Caco-2 (cell line): ENCODE data around the gene MICAL3. TPM values are rescaled to one million over a fixed set of nuclear protein-coding genes. Genes with fewer than 3 reads are reported as not detected.

Experiments used
- BruUV-seq: library from RNA; stranded (reverse); fragments of 400-500 nt; replicated peaks from 2 replicates; lab custom pipeline; 2021; lab: Mats Ljungman, UMichigan
- CTCF ChIA-PET: fragments of 300-600 bp; sonication (Branson Sonifier 250); formaldehyde crosslinking; loops from one replicate; lab custom pipeline; 2022; ENCODE audit warnings: antibody characterized with exemption; lab: Charles Lee
- POLR2A ChIA-PET: fragments of 300-600 bp; sonication (Branson Sonifier 250); formaldehyde crosslinking; loops from one replicate; lab custom pipeline; 2022; ENCODE audit warnings: antibody characterized with exemption; lab: Charles Lee
- DNase-seq, 2 experiments: peaks; one replicate each; pipeline versions ENCODE4 v3.0.0 to v3.0.0-alpha.2; 2020 to 2022
- H3K27me3 ChIP-seq: replicated peaks from 2 replicates; pipeline ENCODE4 v1.6.0; 2011; ENCODE audit warnings: low read length; ENCODE audit not compliant: control insufficient read depth, insufficient read depth
- H3K36me3 ChIP-seq: 2 replicates; pipeline ENCODE4 v1.5.1; 2011; ENCODE audit warnings: low read length; ENCODE audit not compliant: control insufficient read depth, insufficient read depth
- H3K4me1 ChIP-seq: fragments of 250-450 bp; sonication (Bioruptor Pico); 2 replicates; pipeline ENCODE4 v1.5.1; 2020; ENCODE audit warnings: mild to moderate bottlenecking
- H3K4me3 ChIP-seq: 2 replicates; pipeline ENCODE4 v1.5.1; 2011; ENCODE audit warnings: low read depth, mild to moderate bottlenecking, control low read depth, low read length
- H3K9me3 ChIP-seq: fragments of 250-450 bp; sonication (Bioruptor Pico); 2 replicates; pipeline ENCODE4 v1.5.1; 2020; ENCODE audit warnings: mild to moderate bottlenecking, moderate library complexity
- H3K27ac Mint-ChIP-seq: one replicate; pipeline ENCODE4 v1.8.0; 2022; ENCODE audit warnings: mixed read lengths; ENCODE audit not compliant: unreplicated experiment
- H3K27me3 Mint-ChIP-seq: one replicate; pipeline ENCODE4 v1.8.0; 2022; ENCODE audit warnings: mixed read lengths; ENCODE audit not compliant: insufficient read depth, unreplicated experiment
- H3K36me3 Mint-ChIP-seq: one replicate; pipeline ENCODE4 v1.8.0; 2022; ENCODE audit warnings: mild to moderate bottlenecking, mixed read lengths; ENCODE audit not compliant: insufficient read depth, unreplicated experiment
- H3K4me1 Mint-ChIP-seq: one replicate; pipeline ENCODE4 v1.8.0; 2022; ENCODE audit warnings: low read depth, mixed read lengths; ENCODE audit not compliant: unreplicated experiment
- H3K4me3 Mint-ChIP-seq: one replicate; pipeline ENCODE4 v1.8.0; 2022; ENCODE audit warnings: mild to moderate bottlenecking, moderate library complexity, mixed read lengths; ENCODE audit not compliant: unreplicated experiment
- H3K9me3 Mint-ChIP-seq: one replicate; pipeline ENCODE4 v1.8.0; 2022; ENCODE audit warnings: mixed read lengths; ENCODE audit not compliant: unreplicated experiment
- intact Hi-C: fragments of 100-400 bp; cut with micrococcal nuclease; formaldehyde crosslinking; loops from one replicate; pipeline ENCODE4 v1.10.0; 2022; ENCODE audit not compliant: unreplicated experiment
- total RNA-seq: library from RNA; stranded (reverse); gene quantifications from 2 replicates; pipeline ENCODE4 v1.2.3, GENCODE V29; 2022
- TF ChIP-seq, protein P1 (sequence below), 2 experiments: fragments of 200-600 bp in 1 of 2; IDR thresholded peaks; 1 replicate in 1 of 2; 2 replicates in 1 of 2; pipeline versions ENCODE4 v1.5.1 to v1.8.0; 2011 to 2022; ENCODE audit warnings: antibody characterized with exemption in 1 of 2, control low read depth in 1 of 2, inconsistent platforms in 1 of 2, low read depth in 1 of 2, low read length in 1 of 2, mild to moderate bottlenecking in 1 of 2, moderate library complexity in 1 of 2; ENCODE audit not compliant: insufficient read depth in 1 of 2, severe bottlenecking in 1 of 2, unreplicated experiment in 1 of 2

Gene MICAL3
- total RNA-seq, 1 experiment from 2014 or later = 65.6 TPM

DNA sequence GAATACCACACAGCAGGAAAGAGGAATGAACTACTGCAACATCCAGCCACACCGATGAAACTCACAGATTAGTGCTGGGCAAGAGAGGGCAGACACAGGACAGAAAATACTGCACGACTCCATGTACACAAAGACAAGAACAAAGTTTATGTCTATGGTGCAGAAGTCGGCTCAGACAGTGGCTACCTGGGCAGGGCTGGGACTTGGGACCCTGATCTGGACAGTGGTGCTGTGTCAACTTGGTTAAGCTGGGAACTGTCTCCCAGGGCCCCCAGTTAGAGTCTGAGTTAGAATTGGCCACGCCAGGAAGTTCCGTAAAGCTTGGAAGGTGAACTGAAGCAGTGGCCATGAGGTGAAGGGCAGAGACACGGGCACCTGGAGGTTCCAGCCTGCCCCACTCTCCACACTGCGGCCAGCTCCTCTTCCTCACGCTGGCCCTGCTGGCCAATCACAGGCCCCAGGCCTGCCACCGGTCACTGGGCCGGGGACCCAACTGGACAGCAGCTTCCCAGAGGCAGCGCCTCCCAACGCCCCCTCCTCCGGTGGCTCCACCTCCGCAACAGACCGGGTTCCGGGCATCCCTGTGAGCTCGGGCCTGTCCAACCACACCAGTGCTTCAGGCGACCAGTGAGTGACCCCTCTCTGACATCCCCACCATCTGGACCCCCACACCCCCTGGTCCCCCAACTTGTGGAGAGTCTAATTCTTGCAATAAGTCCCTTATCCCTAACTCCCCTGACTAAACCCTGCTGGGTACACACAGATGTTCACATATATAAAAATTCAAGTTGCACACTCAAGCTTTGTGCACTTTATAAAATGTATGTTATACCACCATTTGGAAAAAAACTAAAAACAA, 93.7 kb downstream of the MICAL3 start:
- no peaks in the 10 kb centered on the region for H3K4me1 ChIP-seq
- no peak overlapping the region for H3K4me3 ChIP-seq
- DNase-seq = no peak
- no TSS peak for BruUV-seq
- intact Hi-C loops = no loop called here
- CTCF ChIA-PET = interaction anchor here (1.0 kb wide), 1 partner anchor 11 kb away, joined by 3 read pairs; no protein-coding TSS in a partner anchor
- no peaks in the 10 kb centered on the region for H3K27me3 ChIP-seq
- H3K27ac Mint-ChIP-seq = no peak overlapping the region
- TF ChIP-seq, protein P1, sequence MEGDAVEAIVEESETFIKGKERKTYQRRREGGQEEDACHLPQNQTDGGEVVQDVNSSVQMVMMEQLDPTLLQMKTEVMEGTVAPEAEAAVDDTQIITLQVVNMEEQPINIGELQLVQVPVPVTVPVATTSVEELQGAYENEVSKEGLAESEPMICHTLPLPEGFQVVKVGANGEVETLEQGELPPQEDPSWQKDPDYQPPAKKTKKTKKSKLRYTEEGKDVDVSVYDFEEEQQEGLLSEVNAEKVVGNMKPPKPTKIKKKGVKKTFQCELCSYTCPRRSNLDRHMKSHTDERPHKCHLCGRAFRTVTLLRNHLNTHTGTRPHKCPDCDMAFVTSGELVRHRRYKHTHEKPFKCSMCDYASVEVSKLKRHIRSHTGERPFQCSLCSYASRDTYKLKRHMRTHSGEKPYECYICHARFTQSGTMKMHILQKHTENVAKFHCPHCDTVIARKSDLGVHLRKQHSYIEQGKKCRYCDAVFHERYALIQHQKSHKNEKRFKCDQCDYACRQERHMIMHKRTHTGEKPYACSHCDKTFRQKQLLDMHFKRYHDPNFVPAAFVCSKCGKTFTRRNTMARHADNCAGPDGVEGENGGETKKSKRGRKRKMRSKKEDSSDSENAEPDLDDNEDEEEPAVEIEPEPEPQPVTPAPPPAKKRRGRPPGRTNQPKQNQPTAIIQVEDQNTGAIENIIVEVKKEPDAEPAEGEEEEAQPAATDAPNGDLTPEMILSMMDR (IDR thresholded peaks at IDR 0.05; ENCODE audit: insufficient read depth in 1 of 2, low read depth in 1 of 2, low read length in 1 of 2, severe bottlenecking in 1 of 2, unreplicated experiment in 1 of 2) = no peak
- H3K36me3 Mint-ChIP-seq = no peaks in the 10 kb centered on the region
- H3K9me3 ChIP-seq = no peaks in the 10 kb centered on the region
- H3K9me3 Mint-ChIP-seq = no peaks in the 10 kb centered on the region
- no peak overlapping the region for H3K4me3 Mint-ChIP-seq
- H3K27me3 Mint-ChIP-seq = no peaks in the 10 kb centered on the region
- no peaks in the 10 kb centered on the region for H3K36me3 ChIP-seq
- no peaks in the 10 kb centered on the region for H3K4me1 Mint-ChIP-seq
- POLR2A ChIA-PET = no interaction called here

DNA sequence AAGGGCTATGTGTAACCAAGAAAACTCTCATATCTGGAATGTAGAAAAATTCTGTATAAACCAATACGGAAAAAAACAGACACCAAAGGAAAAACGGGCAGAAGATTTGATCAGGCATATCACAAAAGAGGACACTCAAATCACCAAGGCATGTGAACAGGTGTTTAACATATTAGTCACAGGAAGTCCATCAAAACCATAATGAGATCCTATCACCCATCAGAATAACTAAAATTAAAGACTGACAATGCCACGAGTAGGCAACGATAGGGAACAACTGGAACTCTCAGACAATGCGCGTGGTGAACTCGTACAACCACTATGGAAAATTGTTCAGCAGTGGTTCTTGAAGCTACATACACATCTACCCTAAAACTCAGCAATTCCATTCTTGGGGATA, 94.5 kb downstream of the MICAL3 start:
- POLR2A ChIA-PET = no interaction called here

DNA sequence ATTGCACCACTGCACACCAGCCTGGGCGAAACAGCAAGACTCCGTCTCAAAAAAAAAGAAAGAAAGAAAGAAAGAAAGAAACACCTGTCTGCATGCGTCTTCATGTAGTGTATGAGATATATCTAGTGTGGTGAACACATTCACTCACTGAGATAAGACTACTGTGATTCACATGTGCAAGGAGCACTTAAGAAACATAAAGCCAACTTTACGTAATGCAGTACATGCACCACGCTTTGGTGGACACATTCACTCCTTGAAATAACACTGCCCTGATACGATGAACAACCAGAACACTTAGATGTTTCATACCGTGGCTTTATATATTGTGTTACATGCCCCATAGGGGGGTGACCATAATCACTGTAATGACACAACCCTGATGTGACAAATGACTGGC, 96.0 kb downstream of the MICAL3 start:
- no peak overlapping the region for H3K4me3 ChIP-seq
- TF ChIP-seq, protein P1 (IDR thresholded peaks at IDR 0.05; ENCODE audit: insufficient read depth in 1 of 2, low read depth in 1 of 2, low read length in 1 of 2, severe bottlenecking in 1 of 2, unreplicated experiment in 1 of 2) = no peak
- no peaks in the 10 kb centered on the region; the same call in 1 of the 2 replicates for H3K36me3 ChIP-seq
- Mint-ChIP-seq H3K4me1 (no peaks in the 10 kb centered on the region), H3K36me3 (no peaks in the 10 kb centered on the region), H3K27ac (no peak overlapping the region), H3K4me3 (no peak overlapping the region), H3K9me3 (no peaks in the 10 kb centered on the region), H3K27me3 (no peaks in the 10 kb centered on the region)
- no TSS peak for BruUV-seq
- DNase-seq = no peak
- POLR2A ChIA-PET = no interaction called here
- H3K27me3 ChIP-seq = no peaks in the 10 kb centered on the region
- CTCF ChIA-PET = no interaction called here
- H3K4me1 ChIP-seq = 0 out of 2 replicates have a peak, but pooled peaks cover under 1% of the 10 kb centered on the region
- intact Hi-C loops = no loop called here
- no peaks in the 10 kb centered on the region for H3K9me3 ChIP-seq

More for the DNA sequence above, 94.5 kb downstream of the MICAL3 start:
- Histone ChIP-seq H3K27me3 (no peaks in the 10 kb centered on the region), H3K36me3 (no peaks in the 10 kb centered on the region; the same call in 1 of the 2 replicates), H3K4me3 (no peak overlapping the region), H3K9me3 (no peaks in the 10 kb centered on the region), H3K4me1 (no peaks in the 10 kb centered on the region)
- Mint-ChIP-seq H3K4me3 (no peak overlapping the region), H3K36me3 (no peaks in the 10 kb centered on the region), H3K27ac (no peak overlapping the region), H3K9me3 (no peaks in the 10 kb centered on the region), H3K27me3 (no peaks in the 10 kb centered on the region), H3K4me1 (no peaks in the 10 kb centered on the region)
- TF ChIP-seq, protein P1 (IDR thresholded peaks at IDR 0.05; ENCODE audit: insufficient read depth in 1 of 2, low read depth in 1 of 2, low read length in 1 of 2, severe bottlenecking in 1 of 2, unreplicated experiment in 1 of 2) = no peak
- no peak for DNase-seq
- CTCF ChIA-PET = interaction anchor here (1.0 kb wide), 1 partner anchor 10 kb away, joined by 3 read pairs; no protein-coding TSS in a partner anchor
- no TSS peak for BruUV-seq
- intact Hi-C loops = no loop called here
